ENCODE results near the gene CST7. TPM values are rescaled to one million over a fixed set of nuclear protein-coding genes. Genes with fewer than 3 reads are reported as not detected.

Gene CST7
- total and polyA plus RNA-seq, 2 of the 13 experiments (the other 11 are each of a cell fraction or from before 2014, with no cell fraction given): not detected

GRCh38 chr20:24992487-24993205 lies 43.6 kb downstream of the CST7 start, which contains the start of gene APMAP (continued):
- TF ChIP-seq ATF2 (CRISPR knock-in tag; IDR thresholded peaks at IDR 0.05): peak; percentile 89
- peak; percentile 88; the same call in 1 of the 2 replicates for TF ChIP-seq ZNF749 (CRISPR knock-in tag; IDR thresholded peaks at IDR 0.05; ENCODE audit: borderline replicate concordance)
- TF ChIP-seq MAZ (IDR thresholded peaks at IDR 0.05; ENCODE audit: borderline replicate concordance, low read depth, low read length): peak; percentile 78
- peak; percentile 96 for TF ChIP-seq MAZ (CRISPR knock-in tag; IDR thresholded peaks at IDR 0.05; ENCODE audit: low read depth)
- peak; percentile 81; the same call in 1 of the 2 replicates for TF ChIP-seq FOXJ3 (CRISPR knock-in tag; IDR thresholded peaks at IDR 0.05; ENCODE audit: borderline replicate concordance)
- no peak for TF ChIP-seq SOX6 (IDR thresholded peaks at IDR 0.05)
- TF ChIP-seq SOX6 (CRISPR knock-in tag; IDR thresholded peaks at IDR 0.05): peak; percentile 85
- TF ChIP-seq TEF (CRISPR knock-in tag; IDR thresholded peaks at IDR 0.05): 0 out of 2 replicates have a peak, but pooled peaks have one; percentile 72
- TF ChIP-seq CERS6 (CRISPR knock-in tag; IDR thresholded peaks at IDR 0.05): peak; percentile 58
- TF ChIP-seq TMF1 (CRISPR knock-in tag; IDR thresholded peaks at IDR 0.05; ENCODE audit: low read depth): peak; percentile 98; the same call in 1 of the 2 replicates
- no peak; the same call in 1 of the 2 replicates for TF ChIP-seq ZNF549 (CRISPR knock-in tag; IDR thresholded peaks at IDR 0.05)
- no peak for TF ChIP-seq HDAC6 (IDR thresholded peaks at IDR 0.05; ENCODE audit: low read depth, low read length)
- peak; percentile 51; the same call in 1 of the 2 replicates for TF ChIP-seq PAXIP1 (CRISPR knock-in tag; conservative IDR thresholded peaks at IDR 0.05)
- peak; percentile 86; the same call in 1 of the 2 replicates for TF ChIP-seq ZNF768 (CRISPR knock-in tag; IDR thresholded peaks at IDR 0.05)
- 0 out of 2 replicates have a peak, but pooled peaks have one; percentile 13 for TF ChIP-seq SETDB1 (CRISPR knock-in tag; IDR thresholded peaks at IDR 0.05; ENCODE audit: borderline replicate concordance)
- TF ChIP-seq TP53 (CRISPR knock-in tag; conservative IDR thresholded peaks at IDR 0.05): peak; percentile 78; the same call in 1 of the 2 replicates
- peak; percentile 96 for TF ChIP-seq MAX (IDR thresholded peaks at IDR 0.05)
- 0 out of 2 replicates have a peak, but pooled peaks have one; percentile 18 for TF ChIP-seq ZNF3 (CRISPR knock-in tag; IDR thresholded peaks at IDR 0.05)
- TF ChIP-seq ZNF605 (CRISPR knock-in tag; IDR thresholded peaks at IDR 0.05): peak; percentile 98
- TF ChIP-seq TBX2 (CRISPR knock-in tag; IDR thresholded peaks at IDR 0.05; ENCODE audit: borderline replicate concordance): peak; percentile 94; the same call in 1 of the 2 replicates
- peak; percentile 98 for TF ChIP-seq CREB3 (CRISPR knock-in tag; IDR thresholded peaks at IDR 0.05)

Data from HepG2 (cell line).